ENCODE data around the gene NHP2.

The NHP2 gene

DNA sequence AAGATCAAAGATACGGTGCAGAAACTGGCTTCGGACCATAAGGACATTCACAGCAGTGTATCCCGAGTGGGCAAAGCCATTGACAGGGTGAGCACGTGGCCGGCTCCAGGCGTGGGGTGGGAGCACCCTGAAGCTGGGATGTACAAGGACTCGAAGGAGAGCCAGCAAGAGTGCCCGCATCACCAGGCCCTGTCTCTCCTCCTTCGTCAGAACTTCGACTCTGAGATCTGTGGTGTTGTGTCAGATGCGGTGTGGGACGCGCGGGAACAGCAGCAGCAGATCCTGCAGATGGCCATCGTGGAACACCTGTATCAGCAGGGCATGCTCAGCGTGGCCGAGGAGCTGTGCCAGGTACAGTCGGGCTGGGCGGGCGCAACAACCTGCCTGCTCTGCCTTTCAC is 11.0 kb downstream of the NHP2 start:
- Histone ChIP-seq H3K27ac (ENCODE audit: low read length) (no peak overlapping the region), H3K27me3 (ENCODE audit: insufficient read depth, low read length, poor library complexity) (no peaks in the 10 kb centered on the region), H3K79me2 (ENCODE audit: insufficient read depth, low read length) (no peaks in the 10 kb centered on the region), H3K36me3 (ENCODE audit: insufficient read depth, low read length) (peaks cover 77% of the 10 kb centered on the region), H2AFZ (ENCODE audit: low read depth, low read length) (no peak overlapping the region), H3K4me1 (ENCODE audit: insufficient read depth, low read length) (no peaks in the 10 kb centered on the region), H3K9ac (ENCODE audit: low read depth, low read length) (no peak overlapping the region), H3K4me2 (ENCODE audit: insufficient read depth, low read length) (no peak overlapping the region), H3K9me3 (ENCODE audit: insufficient read depth, low read length, severe bottlenecking) (no peaks in the 10 kb centered on the region), H4K20me1 (ENCODE audit: insufficient read depth, low read length) (peaks cover 29% of the 10 kb centered on the region), H3K4me3 (ENCODE audit: low read depth in 1 of 2, low read length in 2 of 2) (no peak overlapping the region)
- DNase-seq (no peak), ATAC-seq (ENCODE audit: insufficient read depth, low read depth) (no peak)
- TF ChIP-seq EZH2 (IDR thresholded peaks at IDR 0.05; ENCODE audit: borderline replicate concordance, low read depth, low read length, severe bottlenecking), result no peak
- TF ChIP-seq, protein P1, sequence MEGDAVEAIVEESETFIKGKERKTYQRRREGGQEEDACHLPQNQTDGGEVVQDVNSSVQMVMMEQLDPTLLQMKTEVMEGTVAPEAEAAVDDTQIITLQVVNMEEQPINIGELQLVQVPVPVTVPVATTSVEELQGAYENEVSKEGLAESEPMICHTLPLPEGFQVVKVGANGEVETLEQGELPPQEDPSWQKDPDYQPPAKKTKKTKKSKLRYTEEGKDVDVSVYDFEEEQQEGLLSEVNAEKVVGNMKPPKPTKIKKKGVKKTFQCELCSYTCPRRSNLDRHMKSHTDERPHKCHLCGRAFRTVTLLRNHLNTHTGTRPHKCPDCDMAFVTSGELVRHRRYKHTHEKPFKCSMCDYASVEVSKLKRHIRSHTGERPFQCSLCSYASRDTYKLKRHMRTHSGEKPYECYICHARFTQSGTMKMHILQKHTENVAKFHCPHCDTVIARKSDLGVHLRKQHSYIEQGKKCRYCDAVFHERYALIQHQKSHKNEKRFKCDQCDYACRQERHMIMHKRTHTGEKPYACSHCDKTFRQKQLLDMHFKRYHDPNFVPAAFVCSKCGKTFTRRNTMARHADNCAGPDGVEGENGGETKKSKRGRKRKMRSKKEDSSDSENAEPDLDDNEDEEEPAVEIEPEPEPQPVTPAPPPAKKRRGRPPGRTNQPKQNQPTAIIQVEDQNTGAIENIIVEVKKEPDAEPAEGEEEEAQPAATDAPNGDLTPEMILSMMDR (IDR thresholded peaks at IDR 0.05; ENCODE audit: borderline replicate concordance, extremely low read depth, low read length, poor library complexity, severe bottlenecking), result no peak

DNA sequence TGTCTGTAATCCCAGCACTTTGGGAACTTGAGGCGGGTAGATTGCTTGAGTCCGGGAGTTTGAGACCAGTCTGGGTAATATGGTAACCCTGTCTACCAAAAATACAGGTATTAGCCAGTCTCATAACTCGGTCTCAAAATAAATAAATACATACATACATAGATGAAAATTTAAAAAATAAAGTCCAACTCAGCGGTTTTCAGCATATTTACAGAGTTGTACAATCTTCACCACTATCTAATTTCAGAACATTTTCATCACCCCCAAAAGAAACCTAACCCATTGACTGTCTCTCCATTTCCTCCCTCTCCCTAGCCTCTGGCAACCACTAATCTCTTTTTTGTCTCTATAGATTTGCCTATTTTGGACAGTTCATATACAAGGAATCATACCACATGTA is 12.1 kb downstream of the NHP2 start:
- no peaks in the 10 kb centered on the region for H3K27me3 ChIP-seq (ENCODE audit: insufficient read depth, low read length, poor library complexity)
- H3K9me3 ChIP-seq (ENCODE audit: insufficient read depth, low read length, severe bottlenecking), result no peaks in the 10 kb centered on the region
- H3K9ac ChIP-seq (ENCODE audit: low read depth, low read length), result no peak overlapping the region
- TF ChIP-seq EZH2 (IDR thresholded peaks at IDR 0.05; ENCODE audit: borderline replicate concordance, low read depth, low read length, severe bottlenecking), result no peak
- TF ChIP-seq, protein P1 (IDR thresholded peaks at IDR 0.05; ENCODE audit: borderline replicate concordance, extremely low read depth, low read length, poor library complexity, severe bottlenecking), result no peak
- peaks cover 73% of the 10 kb centered on the region for H3K36me3 ChIP-seq (ENCODE audit: insufficient read depth, low read length)
- DNase-seq (no peak), ATAC-seq (ENCODE audit: insufficient read depth, low read depth) (no peak)
- H4K20me1 ChIP-seq (ENCODE audit: insufficient read depth, low read length), result peaks cover 18% of the 10 kb centered on the region
- H3K79me2 ChIP-seq (ENCODE audit: insufficient read depth, low read length), result no peaks in the 10 kb centered on the region; the same call in 1 of the 2 replicates
- no peak overlapping the region for H3K4me2 ChIP-seq (ENCODE audit: insufficient read depth, low read length)
- no peak overlapping the region for H3K4me3 ChIP-seq (ENCODE audit: low read depth in 1 of 2, low read length in 2 of 2)
- no peak overlapping the region for H3K27ac ChIP-seq (ENCODE audit: low read length)
- no peak overlapping the region for H2AFZ ChIP-seq (ENCODE audit: low read depth, low read length)
- no peaks in the 10 kb centered on the region for H3K4me1 ChIP-seq (ENCODE audit: insufficient read depth, low read length)

DNA sequence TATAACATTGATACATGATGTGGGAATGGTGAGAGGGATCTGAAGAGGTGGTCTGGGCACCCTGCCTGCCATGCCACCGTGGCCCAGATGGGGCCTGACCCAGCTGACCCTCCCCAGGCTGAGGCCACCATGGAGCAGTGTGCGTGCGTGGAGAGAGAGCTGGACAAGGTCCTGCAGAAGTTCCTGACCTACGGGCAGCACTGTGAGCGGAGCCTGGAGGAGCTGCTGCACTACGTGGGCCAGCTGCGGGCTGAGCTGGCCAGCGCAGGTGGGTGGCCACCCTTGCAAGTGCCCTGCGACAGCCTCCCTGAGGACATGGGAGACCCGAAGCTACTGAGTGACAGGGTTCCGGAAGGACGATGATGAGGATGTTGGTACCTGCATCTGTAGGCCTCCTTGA is 15.7 kb downstream of the NHP2 start:
- no peak overlapping the region for H3K4me3 ChIP-seq (ENCODE audit: low read depth in 1 of 2, low read length in 2 of 2)
- peaks cover 15% of the 10 kb centered on the region; the same call in 1 of the 2 replicates for H3K79me2 ChIP-seq (ENCODE audit: insufficient read depth, low read length)
- H3K4me1 ChIP-seq (ENCODE audit: insufficient read depth, low read length), result no peaks in the 10 kb centered on the region
- H3K36me3 ChIP-seq (ENCODE audit: insufficient read depth, low read length), result peaks cover 64% of the 10 kb centered on the region
- no peaks in the 10 kb centered on the region for H3K9me3 ChIP-seq (ENCODE audit: insufficient read depth, low read length, severe bottlenecking)
- no peak overlapping the region for H3K4me2 ChIP-seq (ENCODE audit: insufficient read depth, low read length)
- no peaks in the 10 kb centered on the region for H3K27me3 ChIP-seq (ENCODE audit: insufficient read depth, low read length, poor library complexity)
- TF ChIP-seq, protein P1 (IDR thresholded peaks at IDR 0.05; ENCODE audit: borderline replicate concordance, extremely low read depth, low read length, poor library complexity, severe bottlenecking), result no peak
- TF ChIP-seq EZH2 (IDR thresholded peaks at IDR 0.05; ENCODE audit: borderline replicate concordance, low read depth, low read length, severe bottlenecking), result no peak
- DNase-seq, result no peak
- H3K27ac ChIP-seq (ENCODE audit: low read length), result no peak overlapping the region
- no peak overlapping the region for H2AFZ ChIP-seq (ENCODE audit: low read depth, low read length)
- H4K20me1 ChIP-seq (ENCODE audit: insufficient read depth, low read length), result peaks cover 11% of the 10 kb centered on the region; the same call in 1 of the 2 replicates
- no peak for ATAC-seq (ENCODE audit: insufficient read depth, low read depth)
- H3K9ac ChIP-seq (ENCODE audit: low read depth, low read length), result no peak overlapping the region

DNA sequence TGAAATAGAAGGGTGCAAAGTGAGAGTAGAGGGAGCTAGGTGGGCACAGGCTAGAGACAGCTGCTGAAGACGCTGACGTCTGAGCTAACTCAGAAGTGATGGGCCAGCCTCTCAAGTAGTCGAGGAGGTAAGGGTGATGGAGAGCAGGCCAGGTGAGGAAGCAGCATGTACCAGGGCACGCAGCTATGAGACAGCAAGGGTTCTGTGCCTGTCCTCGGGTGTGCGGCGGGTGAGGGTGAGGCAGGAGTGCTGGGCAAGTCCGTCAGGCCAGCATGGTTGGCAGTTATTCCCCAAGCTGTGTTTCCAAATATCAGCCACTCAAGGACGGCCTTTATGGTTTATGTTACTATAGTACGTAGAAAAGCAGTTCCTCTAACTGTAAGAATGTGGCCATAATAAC is 16.7 kb downstream of the NHP2 start:
- H3K9ac ChIP-seq (ENCODE audit: low read depth, low read length), result no peak overlapping the region
- peaks cover 3% of the 10 kb centered on the region; the same call in 1 of the 2 replicates for H4K20me1 ChIP-seq (ENCODE audit: insufficient read depth, low read length)
- H3K4me1 ChIP-seq (ENCODE audit: insufficient read depth, low read length), result peaks cover 5% of the 10 kb centered on the region; the same call in 1 of the 2 replicates
- H3K27me3 ChIP-seq (ENCODE audit: insufficient read depth, low read length, poor library complexity), result no peaks in the 10 kb centered on the region
- H3K4me3 ChIP-seq (ENCODE audit: low read depth in 1 of 2, low read length in 2 of 2), result no peak overlapping the region
- peaks cover 54% of the 10 kb centered on the region for H3K36me3 ChIP-seq (ENCODE audit: insufficient read depth, low read length)
- H3K79me2 ChIP-seq (ENCODE audit: insufficient read depth, low read length), result peaks cover 15% of the 10 kb centered on the region; the same call in 1 of the 2 replicates
- no peak overlapping the region for H3K27ac ChIP-seq (ENCODE audit: low read length)
- no peak for ATAC-seq (ENCODE audit: insufficient read depth, low read depth)
- H3K9me3 ChIP-seq (ENCODE audit: insufficient read depth, low read length, severe bottlenecking), result no peaks in the 10 kb centered on the region
- H3K4me2 ChIP-seq (ENCODE audit: insufficient read depth, low read length), result no peak overlapping the region
- no peak overlapping the region for H2AFZ ChIP-seq (ENCODE audit: low read depth, low read length)
- TF ChIP-seq EZH2 (IDR thresholded peaks at IDR 0.05; ENCODE audit: borderline replicate concordance, low read depth, low read length, severe bottlenecking), result no peak
- TF ChIP-seq, protein P1 (IDR thresholded peaks at IDR 0.05; ENCODE audit: borderline replicate concordance, extremely low read depth, low read length, poor library complexity, severe bottlenecking), result no peak
- no peak for DNase-seq

All from DND-41 (cell line).